Tibial nerve (tissue), 4 donors: Measurements from ENCODE around the gene TULP4. TPM values are rescaled to one million over a fixed set of nuclear protein-coding genes. Genes with fewer than 3 reads are reported as not detected.
A peak's percentile ranks its signal among the peaks of the same experiment; 100 is the strongest.

Experiments used
- DNase-seq, 2 donors: peaks; one replicate each; pipeline ENCODE4 v3.0.0-alpha.2; 2019; ENCODE audit warnings: low spot score in 2 of 2
- H3K27ac ChIP-seq, 4 donors: fragments of 200-600 bp; sonication (generic) in 3 of 4; one replicate each; pipeline ENCODE4 v1.5.1; 2017 to 2019; ENCODE audit warnings: mild to moderate bottlenecking in 1 of 4
- H3K27me3 ChIP-seq, 2 donors: fragments of 200-600 bp; sonication (generic) in 1 of 2; one replicate each; pipeline versions ENCODE4 v1.5.1 to v1.6.0; 2017 to 2019
- H3K36me3 ChIP-seq, 3 donors: fragments of 200-600 bp; sonication (generic); one replicate each; pipeline ENCODE4 v1.5.1; 2018 to 2019
- H3K4me1 ChIP-seq, 4 donors: fragments of 200-600 bp; sonication (generic) in 3 of 4; one replicate each; pipeline ENCODE4 v1.5.1; 2017 to 2019
- H3K4me3 ChIP-seq, 4 donors: fragments of 200-600 bp; sonication (generic) in 3 of 4; one replicate each; pipeline ENCODE4 v1.5.1; 2017 to 2019; ENCODE audit warnings: mild to moderate bottlenecking in 1 of 4, moderate library complexity in 1 of 4
- H3K9me3 ChIP-seq, 4 donors: fragments of 200-600 bp; sonication (generic) in 3 of 4; one replicate each; pipeline ENCODE4 v1.5.1; 2017 to 2019
- EP300 ChIP-seq, 2 donors: sonication (generic); formaldehyde crosslinking; IDR thresholded peaks; one replicate each; pipeline ENCODE4 v1.6.1; 2017; ENCODE audit warnings: antibody characterized with exemption in 2 of 2, mild to moderate bottlenecking in 1 of 2
- POLR2A ChIP-seq, 2 donors: fragments of 450-650 bp; IDR thresholded peaks; one replicate each; pipeline ENCODE4 v1.6.1; 2017; ENCODE audit warnings: antibody characterized with exemption in 2 of 2, mild to moderate bottlenecking in 2 of 2, moderate library complexity in 2 of 2
- WGBS, 2 donors: methylation state at CpG; one replicate each; pipeline ENCODE4 v1.1.5; 2018; 5-methylcytosine and 5-hydroxymethylcytosine counted together
- total RNA-seq, 4 donors: library from RNA; depleted of rRNA; stranded (reverse); fragments of >200 nt; gene quantifications; one replicate each; pipeline ENCODE4 v1.1.0, GENCODE V29; 2016
- TF ChIP-seq, protein P1 (sequence below), 5 experiments: fragments of 200-600 bp in 3 of 5; fragments of 450-650 bp in 2 of 5; sonication (generic) in 3 of 5; IDR thresholded peaks; one replicate each; pipeline ENCODE4 v1.5.1; 2016 to 2019; ENCODE audit warnings: antibody characterized with exemption in 5 of 5, mild to moderate bottlenecking in 3 of 5, moderate library complexity in 2 of 5

Gene TULP4
- total RNA-seq, 4 donors from 2014 or later: 91.2 to 109 (median 101) TPM

- H3K9me3 ChIP-seq: no peaks in the 10 kb centered on the region
- H3K4me3 ChIP-seq: no peak overlapping the region
- DNase-seq: peak in 1 of 2 donors; percentile 10
- no peak overlapping the region for H3K27ac ChIP-seq
- WGBS, 2 donors: 69 to 76% methylated on average over 13 of the region's 13 CpGs
- H3K4me1 ChIP-seq: peaks cover 0 to 10% (median 0%) of the 10 kb centered on the region in 4 donors
- peaks cover 0 to 2% (median 0%) of the 10 kb centered on the region in 3 donors for H3K36me3 ChIP-seq
- peak in 1 of 2 donors; percentile 23 for TF ChIP-seq EP300 (IDR thresholded peaks at IDR 0.05)
- TF ChIP-seq, protein P1, sequence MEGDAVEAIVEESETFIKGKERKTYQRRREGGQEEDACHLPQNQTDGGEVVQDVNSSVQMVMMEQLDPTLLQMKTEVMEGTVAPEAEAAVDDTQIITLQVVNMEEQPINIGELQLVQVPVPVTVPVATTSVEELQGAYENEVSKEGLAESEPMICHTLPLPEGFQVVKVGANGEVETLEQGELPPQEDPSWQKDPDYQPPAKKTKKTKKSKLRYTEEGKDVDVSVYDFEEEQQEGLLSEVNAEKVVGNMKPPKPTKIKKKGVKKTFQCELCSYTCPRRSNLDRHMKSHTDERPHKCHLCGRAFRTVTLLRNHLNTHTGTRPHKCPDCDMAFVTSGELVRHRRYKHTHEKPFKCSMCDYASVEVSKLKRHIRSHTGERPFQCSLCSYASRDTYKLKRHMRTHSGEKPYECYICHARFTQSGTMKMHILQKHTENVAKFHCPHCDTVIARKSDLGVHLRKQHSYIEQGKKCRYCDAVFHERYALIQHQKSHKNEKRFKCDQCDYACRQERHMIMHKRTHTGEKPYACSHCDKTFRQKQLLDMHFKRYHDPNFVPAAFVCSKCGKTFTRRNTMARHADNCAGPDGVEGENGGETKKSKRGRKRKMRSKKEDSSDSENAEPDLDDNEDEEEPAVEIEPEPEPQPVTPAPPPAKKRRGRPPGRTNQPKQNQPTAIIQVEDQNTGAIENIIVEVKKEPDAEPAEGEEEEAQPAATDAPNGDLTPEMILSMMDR (IDR thresholded peaks at IDR 0.05): no peak
- H3K27me3 ChIP-seq: no peaks in the 10 kb centered on the region
Measured at GRCh38 chr6:158279615-158280014, 32.6 kb upstream of the TULP4 start.

DNA sequence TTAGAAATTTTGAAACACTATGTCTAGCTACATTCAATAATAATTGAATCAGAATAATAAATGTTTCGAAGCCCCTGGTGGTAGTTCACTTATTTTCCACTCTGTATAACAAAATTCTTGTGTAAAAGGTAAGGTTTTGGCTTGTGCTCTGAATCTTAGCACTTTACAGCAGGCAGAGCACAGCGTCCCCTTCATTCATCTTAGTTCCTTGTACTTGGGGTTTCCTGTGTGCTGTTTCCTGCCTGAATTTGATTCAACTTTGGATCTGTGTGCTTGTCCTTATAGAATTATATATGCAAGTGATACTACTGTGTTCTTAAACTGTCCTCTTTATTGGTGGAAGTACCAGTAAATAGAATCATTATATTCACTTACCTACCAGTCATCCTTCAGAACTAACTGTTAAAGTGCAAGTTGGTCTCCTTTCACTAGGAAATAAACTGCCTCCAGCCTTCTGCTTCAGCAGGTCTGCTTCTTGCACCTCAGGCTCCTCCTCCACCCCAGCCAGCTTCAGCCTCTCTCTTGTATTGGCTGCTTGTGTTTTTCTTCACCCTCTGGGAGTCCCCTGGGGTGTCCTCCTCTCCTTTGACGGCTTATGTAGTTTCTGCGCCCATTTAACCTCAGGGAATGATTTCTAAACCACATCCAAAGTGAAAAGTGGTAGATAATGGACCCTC, 28.8 kb upstream of the TULP4 start:
- Histone ChIP-seq H3K27me3 (no peaks in the 10 kb centered on the region), H3K36me3 (no peaks in the 10 kb centered on the region), H3K4me3 (no peak overlapping the region), H3K9me3 (no peaks in the 10 kb centered on the region), H3K27ac (peak overlapping the region in 2 of 4 donors; percentile 39 to 54), H3K4me1 (peaks cover 0 to 34% (median 7%) of the 10 kb centered on the region in 4 donors)
- TF ChIP-seq, protein P1 (IDR thresholded peaks at IDR 0.05): no peak
- TF ChIP-seq EP300 (IDR thresholded peaks at IDR 0.05): no peak
- no peak for TF ChIP-seq POLR2A (IDR thresholded peaks at IDR 0.05)
- DNase-seq: no peak
- 74 to 77% methylated on average over 4 of the region's 4 CpGs for WGBS, 2 donors

GRCh38 chr6:158284007-158284875, 28.0 kb upstream of the TULP4 start:
- Histone ChIP-seq H3K36me3 (no peaks in the 10 kb centered on the region), H3K27ac (peak overlapping the region in 3 of 4 donors; percentile 23 to 54 (median 39)), H3K27me3 (no peaks in the 10 kb centered on the region), H3K4me1 (peaks cover 0 to 34% (median 7%) of the 10 kb centered on the region in 4 donors), H3K9me3 (no peaks in the 10 kb centered on the region), H3K4me3 (no peak overlapping the region)
- TF ChIP-seq POLR2A (IDR thresholded peaks at IDR 0.05) (no peak), EP300 (IDR thresholded peaks at IDR 0.05) (no peak)
- TF ChIP-seq, protein P1 (IDR thresholded peaks at IDR 0.05): no peak
- DNase-seq: no peak
- 55 to 72% methylated on average over 11 of the region's 11 CpGs for WGBS, 2 donors

GRCh38 chr6:158284876-158285655, 27.2 kb upstream of the TULP4 start:
- peak overlapping the region in 3 of 4 donors; percentile 23 to 54 (median 39) for H3K27ac ChIP-seq
- H3K4me3 ChIP-seq: no peak overlapping the region
- DNase-seq: no peak
- no peaks in the 10 kb centered on the region for H3K9me3 ChIP-seq
- peaks cover 0 to 34% (median 7%) of the 10 kb centered on the region in 4 donors for H3K4me1 ChIP-seq
- WGBS, 2 donors: 59% methylated on average over 6 of the region's 6 CpGs
- TF ChIP-seq, protein P1 (IDR thresholded peaks at IDR 0.05): no peak
- TF ChIP-seq EP300 (IDR thresholded peaks at IDR 0.05) (no peak), POLR2A (IDR thresholded peaks at IDR 0.05) (no peak)
- no peaks in the 10 kb centered on the region for H3K36me3 ChIP-seq
- no peaks in the 10 kb centered on the region for H3K27me3 ChIP-seq
